HG03045 (cell line): ENCODE data around the gene CCDC14.
A peak's percentile ranks its signal among the peaks of the same experiment; 100 is the strongest.
"Not testable (repeated sequence)": the region's sequence is repeated elsewhere in the genome, so short reads cannot be mapped to it uniquely, and the experiment has no call there.

Source experiments
- ATAC-seq: cut with Tn5 transposase; IDR thresholded peaks from one replicate; pipeline ENCODE4 v1.9.1; 2021; ENCODE audit warnings: mild to moderate bottlenecking, moderate library complexity; ENCODE audit not compliant: unreplicated experiment

CCDC14 gene

GRCh38 chr3:123960781-123961507, at the start of gene CCDC14:
TSS of gene CCDC14 (minus strand) at chr3:123961229. CDS start at chr3:123961173, 56 bp downstream.
- peak; percentile 85 for ATAC-seq

GRCh38 chr3:124008321-124008720, 47.3 kb upstream of the CCDC14 start:
- not testable (repeated sequence) for ATAC-seq

- ATAC-seq: no peak
Observed at GRCh38 chr3:124007186-124007585, 46.2 kb upstream of the CCDC14 start.

GRCh38 chr3:124002405-124003079, 41.5 kb upstream of the CCDC14 start:
- not testable (repeated sequence) for ATAC-seq

GRCh38 chr3:124001366-124001765, 40.3 kb upstream of the CCDC14 start:
- not testable (repeated sequence) for ATAC-seq

- no peak for ATAC-seq
Observed at GRCh38 chr3:123997543-123997942, 36.5 kb upstream of the CCDC14 start.

- ATAC-seq: no peak
Observed at GRCh38 chr3:123993818-123994217, 32.8 kb upstream of the CCDC14 start.

- ATAC-seq: not testable (repeated sequence)
Observed at GRCh38 chr3:123991730-123992588, 30.9 kb upstream of the CCDC14 start, which contains the start of gene ROPN1. TSS of gene ROPN1 (minus strand) at chr3:123992124. CDS start at chr3:123980481, 11,643 bp downstream.

- no peak for ATAC-seq
Observed at GRCh38 chr3:123986427-123986826, 25.4 kb upstream of the CCDC14 start.

GRCh38 chr3:123984957-123985356, 23.9 kb upstream of the CCDC14 start:
- no peak for ATAC-seq

GRCh38 chr3:123984350-123984749, 23.3 kb upstream of the CCDC14 start:
- ATAC-seq: no peak

- not testable (repeated sequence) for ATAC-seq
Observed at GRCh38 chr3:123981317-123981716, 20.3 kb upstream of the CCDC14 start.

- no peak for ATAC-seq
Observed at GRCh38 chr3:123980539-123980938, 19.5 kb upstream of the CCDC14 start.

GRCh38 chr3:123979525-123980501, 18.8 kb upstream of the CCDC14 start:
- ATAC-seq: not testable (repeated sequence)

- ATAC-seq: not testable (repeated sequence)
Observed at GRCh38 chr3:123976904-123977303, 15.9 kb upstream of the CCDC14 start.

- not testable (repeated sequence) for ATAC-seq
Observed at GRCh38 chr3:123976181-123976898, 15.3 kb upstream of the CCDC14 start.

- not testable (repeated sequence) for ATAC-seq
Observed at GRCh38 chr3:123975030-123975429, 14.0 kb upstream of the CCDC14 start.

GRCh38 chr3:123971406-123971805, 10.4 kb upstream of the CCDC14 start:
- ATAC-seq: no peak

- ATAC-seq: not testable (repeated sequence)
Observed at GRCh38 chr3:123967260-123967659, 6.2 kb upstream of the CCDC14 start.
